Measurements from ENCODE around the gene ARHGAP22.

Gene ARHGAP22

GRCh38 chr10:48579251-48579960 is 25.5 kb downstream of the ARHGAP22 start:
- no peak for DNase-seq

GRCh38 chr10:48577158-48577557 is 27.7 kb downstream of the ARHGAP22 start:
- no peak for DNase-seq

GRCh38 chr10:48576501-48576900 is 28.4 kb downstream of the ARHGAP22 start:
- no peak for DNase-seq

- DNase-seq: no peak
Measured at GRCh38 chr10:48575901-48576300, 29.0 kb downstream of the ARHGAP22 start.

GRCh38 chr10:48574817-48575380 is 30.0 kb downstream of the ARHGAP22 start:
- no peak for DNase-seq

- DNase-seq: no peak
Measured at GRCh38 chr10:48574322-48574796, 30.5 kb downstream of the ARHGAP22 start.

- DNase-seq: no peak
Measured at GRCh38 chr10:48573045-48573444, 31.8 kb downstream of the ARHGAP22 start.

- DNase-seq: no peak
Measured at GRCh38 chr10:48572414-48572813, 32.5 kb downstream of the ARHGAP22 start.

- DNase-seq: no peak
Measured at GRCh38 chr10:48568546-48568945, 36.3 kb downstream of the ARHGAP22 start.

GRCh38 chr10:48568131-48568530 is 36.7 kb downstream of the ARHGAP22 start:
- no peak for DNase-seq

GRCh38 chr10:48567346-48567745 is 37.5 kb downstream of the ARHGAP22 start:
- DNase-seq: no peak

GRCh38 chr10:48564466-48565160 is 40.3 kb downstream of the ARHGAP22 start:
- DNase-seq: no peak

- no peak for DNase-seq
Measured at GRCh38 chr10:48557511-48558123, 47.3 kb downstream of the ARHGAP22 start.

GRCh38 chr10:48556713-48557112 is 48.2 kb downstream of the ARHGAP22 start:
- no peak for DNase-seq

GRCh38 chr10:48556065-48556464 is 48.8 kb downstream of the ARHGAP22 start:
- no peak for DNase-seq

- no peak for DNase-seq
Measured at GRCh38 chr10:48555310-48556042, 49.4 kb downstream of the ARHGAP22 start.

- DNase-seq: no peak
Measured at GRCh38 chr10:48554656-48555055, 50.2 kb downstream of the ARHGAP22 start.

- DNase-seq: no peak
Measured at GRCh38 chr10:48554246-48554645, 50.6 kb downstream of the ARHGAP22 start.

- DNase-seq: no peak
Measured at GRCh38 chr10:48552946-48553564, 51.8 kb downstream of the ARHGAP22 start.

GRCh38 chr10:48551861-48552591 is 52.8 kb downstream of the ARHGAP22 start:
- DNase-seq: peak; percentile 17 to 62 (median 19)

- no peak for DNase-seq
Measured at GRCh38 chr10:48550977-48551376, 53.9 kb downstream of the ARHGAP22 start.

Data from NCI-H1417 (cell line).